Urothelium cell line (cell line): ENCODE data around the gene ZSCAN5C.

Experiments used
- DNase-seq: peaks from one replicate; pipeline ENCODE4 v3.0.0; 2011; ENCODE audit warnings: low spot score, mixed read lengths
- FAIRE-seq: peaks from 2 replicates; lab custom pipeline; 2011; peaks lifted over from hg19 to GRCh38; lab: Jason Lieb, UNC

Gene ZSCAN5C

DNA sequence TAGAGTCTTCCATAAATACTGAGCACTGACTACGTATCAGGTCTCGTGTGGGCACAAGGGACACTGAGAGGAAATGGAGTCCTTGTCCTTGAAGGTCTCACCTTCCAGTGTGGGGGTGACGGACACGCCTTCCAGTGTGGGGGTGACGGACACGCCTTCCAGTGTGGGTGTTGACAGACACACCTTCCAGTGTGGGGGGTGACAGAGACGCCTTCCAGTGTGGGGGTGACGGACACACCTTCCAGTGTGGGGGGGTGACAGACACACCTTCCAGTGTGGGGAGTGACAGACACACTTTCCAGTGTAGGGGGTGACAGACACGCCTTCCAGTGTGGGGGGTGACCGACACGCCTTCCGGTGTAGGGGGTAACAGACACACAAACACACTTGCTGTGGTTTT is 56.2 kb downstream of the ZSCAN5C start:
- DNase-seq (no peak), FAIRE-seq (no peak)
